Measurements from ENCODE around the gene ERC2.

ERC2 gene

GRCh38 chr3:55474213-55474632 lies 994.0 kb downstream of the ERC2 start:
- DNase-seq (ENCODE audit: low read depth) = no peak

GRCh38 chr3:55473788-55474187 lies 994.5 kb downstream of the ERC2 start:
- DNase-seq (ENCODE audit: low read depth) = no peak

DNA sequence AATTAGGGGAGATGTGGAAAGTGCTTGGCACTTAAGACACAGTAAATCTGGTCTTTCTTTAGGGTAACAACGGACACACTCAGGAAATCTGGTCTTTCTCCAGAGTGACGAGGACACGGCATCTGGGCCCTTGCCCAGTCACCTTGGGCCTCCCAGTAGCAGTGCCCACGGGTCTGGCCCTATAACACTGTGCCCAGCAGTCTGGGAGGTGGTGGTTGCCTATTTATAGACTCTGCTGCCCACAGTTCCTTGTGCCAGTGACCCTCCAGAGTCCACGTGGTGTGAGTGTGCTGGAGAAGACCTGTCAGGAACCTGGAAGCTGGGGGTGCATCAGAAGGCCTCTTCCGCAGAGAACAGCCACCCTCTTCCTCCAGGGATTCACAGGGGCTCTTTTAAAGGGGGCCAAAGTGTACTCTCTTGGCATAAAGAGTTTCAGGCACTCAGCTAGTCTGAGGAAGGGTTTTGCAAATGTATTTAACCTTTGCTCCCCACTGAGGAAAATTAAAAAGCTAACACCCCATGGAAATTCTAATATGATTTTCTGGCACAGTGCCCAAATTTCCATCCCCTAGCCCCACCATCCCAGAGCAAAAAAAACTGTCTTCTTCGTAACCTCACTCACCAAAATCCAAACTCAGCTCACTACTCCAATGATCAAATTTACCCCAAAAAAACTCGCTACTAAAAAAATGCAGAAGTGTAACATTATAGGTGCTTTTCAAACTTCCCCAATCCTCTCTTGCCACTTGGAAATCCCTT lies 996.6 kb downstream of the ERC2 start:
- DNase-seq (ENCODE audit: low read depth) = no peak

DNA sequence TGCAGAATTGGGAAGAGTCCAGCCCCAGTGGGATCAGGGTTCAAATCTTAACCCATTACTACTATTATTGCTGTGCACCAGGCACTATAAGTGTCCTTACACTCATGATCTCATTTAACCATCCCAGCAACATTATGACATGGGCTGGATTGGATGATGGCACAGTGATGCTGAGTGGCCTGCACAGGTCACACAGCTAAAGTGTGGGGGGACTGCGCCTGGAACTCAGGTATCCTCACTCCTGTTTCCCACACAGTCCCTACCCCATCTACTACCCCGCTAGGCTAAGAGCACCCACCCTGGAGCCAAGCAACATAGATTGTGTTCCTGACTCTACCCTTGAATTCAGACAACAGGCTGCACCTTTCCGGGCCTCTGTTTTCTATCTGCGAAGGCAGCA lies 997.2 kb downstream of the ERC2 start:
- no peak for DNase-seq (ENCODE audit: low read depth)

DNA sequence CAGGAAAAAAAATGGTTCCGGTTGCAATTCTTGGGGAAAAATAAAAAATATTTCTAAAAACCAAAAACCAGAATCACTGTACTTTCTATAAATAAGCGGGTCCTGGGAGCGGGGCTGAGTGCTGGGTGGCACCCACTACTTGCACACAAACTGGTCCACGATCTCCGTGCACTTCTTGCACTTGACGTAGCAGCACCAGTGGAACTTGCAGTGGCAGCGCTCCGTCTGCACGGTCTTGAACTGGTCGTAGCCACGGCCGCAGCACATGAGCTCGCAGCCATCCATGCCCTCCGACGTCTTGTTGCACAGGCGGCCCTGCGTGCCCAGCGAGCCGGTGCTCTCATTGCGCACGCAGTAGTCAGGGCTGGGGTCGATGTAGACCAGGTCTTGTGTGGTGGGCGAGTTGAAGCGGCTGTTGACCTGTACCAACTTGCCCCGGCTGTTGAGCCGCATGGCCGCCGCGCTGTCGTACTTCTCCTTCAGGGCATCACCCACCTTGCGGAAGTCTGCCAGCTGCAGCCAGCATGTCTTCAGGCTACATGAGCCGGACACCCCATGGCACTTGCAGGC lies 998.2 kb downstream of the ERC2 start:
- no peak for DNase-seq (ENCODE audit: low read depth)

DNA sequence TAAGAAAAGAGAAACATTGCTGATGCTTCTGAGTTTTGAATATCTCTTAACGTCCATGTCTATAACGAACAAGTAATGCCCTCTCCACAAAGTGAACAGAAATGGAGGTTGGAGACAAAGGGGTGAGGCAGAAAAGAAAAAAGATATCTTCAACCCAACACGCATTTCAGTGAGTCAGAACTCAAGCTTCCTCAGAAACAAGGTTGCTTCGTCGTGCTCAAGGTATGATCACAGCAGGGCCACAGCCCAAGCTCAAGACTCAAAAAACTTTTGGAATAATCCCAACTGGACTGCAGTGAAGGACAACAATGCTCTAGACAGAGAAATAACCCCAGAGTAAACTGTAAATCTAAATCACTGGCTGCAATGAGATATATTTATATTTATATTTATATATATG lies 1000.0 kb downstream of the ERC2 start:
- DNase-seq (ENCODE audit: low read depth) = no peak

DNA sequence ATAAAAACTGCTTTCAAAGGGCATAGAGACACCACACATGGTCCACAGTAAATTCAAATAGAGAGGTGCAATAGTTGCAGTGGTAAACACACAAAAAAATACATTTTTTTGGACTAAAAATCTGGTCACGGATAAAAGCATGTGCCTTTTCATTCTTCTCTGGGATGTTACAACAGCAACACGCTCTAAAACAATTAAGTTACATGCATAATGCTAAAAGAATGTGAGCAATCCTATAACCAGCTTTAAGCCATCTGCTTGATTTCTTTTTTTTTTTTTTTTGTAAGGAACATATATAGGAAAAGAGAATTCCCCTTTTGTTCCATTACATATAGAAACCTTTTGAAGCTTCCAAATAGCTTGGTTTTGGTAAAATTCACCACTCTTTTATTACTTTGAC lies 1001.2 kb downstream of the ERC2 start:
- no peak for DNase-seq (ENCODE audit: low read depth)

- DNase-seq (ENCODE audit: low read depth) = no peak
Measured at GRCh38 chr3:55466526-55466925, 1001.7 kb downstream of the ERC2 start.

GRCh38 chr3:55461896-55462295 lies 1006.4 kb downstream of the ERC2 start:
- DNase-seq (ENCODE audit: low read depth) = no peak

DNA sequence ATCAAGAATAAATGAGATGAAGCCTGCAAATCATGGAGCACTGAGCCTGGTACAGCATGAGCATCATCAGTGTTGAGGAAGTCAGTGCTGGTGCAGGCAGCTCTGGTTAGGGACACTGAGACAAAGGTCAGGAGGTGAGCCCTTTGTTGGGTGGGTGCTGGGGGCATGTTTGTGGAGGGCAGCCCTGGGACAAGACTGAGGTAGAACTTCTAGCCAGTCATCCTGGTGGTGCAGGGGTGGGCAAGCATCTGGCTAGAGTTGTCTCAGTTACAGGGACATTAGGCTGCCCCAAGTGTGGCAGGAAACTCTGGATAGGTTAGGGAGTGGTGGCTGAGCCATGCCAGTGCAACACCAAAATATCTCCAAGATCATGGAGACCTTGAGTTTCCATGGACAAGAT lies 1008.4 kb downstream of the ERC2 start:
- DNase-seq (ENCODE audit: low read depth) = no peak

Data from stimulated activated CD8-positive, alpha-beta memory T cell treated with anti-CD3 and anti-CD28 coated beads, Interleukin-15, amount 100 ng/mL, for 24 hours (primary cell).